Right lobe of liver (tissue), 6 donors: ENCODE data around the gene PDE10A. TPM values are rescaled to one million over a fixed set of nuclear protein-coding genes. Genes with fewer than 3 reads are reported as not detected.

ENCODE experiments used
- ATAC-seq, 4 donors: fragments of 200-7000 bp; cut with Tn5 transposase; one replicate each; pipeline ENCODE4 v1.9.1; 2020; ENCODE audit warnings: mild to moderate bottlenecking in 4 of 4, moderate library complexity in 4 of 4
- DNase-seq, 3 donors: peaks; one replicate each; pipeline ENCODE4 v3.0.0-alpha.2; 2020
- H3K27ac ChIP-seq, 3 donors: fragments of 200-600 bp; one replicate each; pipeline ENCODE4 v1.8.0; 2022
- H3K27me3 ChIP-seq, 2 donors: fragments of 200-600 bp; one replicate each; pipeline ENCODE4 v1.8.0; 2022
- H3K36me3 ChIP-seq, 4 donors: fragments of 200-600 bp; sonication (generic) in 1 of 4; one replicate each; pipeline versions ENCODE4 v1.5.1 to v1.8.0; 2017 to 2022; ENCODE audit warnings: control low read depth in 1 of 4
- H3K4me1 ChIP-seq, 4 donors: fragments of 200-600 bp; sonication (generic) in 1 of 4; one replicate each; pipeline versions ENCODE4 v1.5.1 to v1.8.0; 2017 to 2022; ENCODE audit warnings: control low read depth in 1 of 4
- H3K4me3 ChIP-seq, 3 donors: fragments of 200-600 bp; one replicate each; pipeline ENCODE4 v1.8.0; 2022
- H3K9me3 ChIP-seq, 4 donors: fragments of 200-600 bp; sonication (generic) in 1 of 4; one replicate each; pipeline versions ENCODE4 v1.5.1 to v1.8.0; 2017 to 2022; ENCODE audit warnings: control low read depth in 1 of 4
- POLR2A ChIP-seq: fragments of 450-650 bp; IDR thresholded peaks from one replicate; pipeline ENCODE4 v1.6.1; 2017; ENCODE audit warnings: antibody characterized with exemption, mild to moderate bottlenecking
- WGBS: methylation state at CpG from one replicate; pipeline ENCODE4 v1.1.6; 2018; ENCODE audit warnings: low coverage, low lambda C conversion rate; ENCODE audit not compliant: insufficient coverage; ENCODE audit errors: missing lambda C conversion rate; 5-methylcytosine and 5-hydroxymethylcytosine counted together
- intact Hi-C, 2 donors: fragments of 100-400 bp; cut with DNase I; formaldehyde crosslinking; loops; one replicate each; pipeline versions ENCODE4 v1.11.2 to v1.14.1; 2022
- total RNA-seq, 6 experiments: library from RNA; depleted of rRNA in 2 of 6; stranded (reverse); fragments of >200 nt in 2 of 6; fragmentation: NEBNext Ultra II Directional in 3 of 6; extraction: Animal tissue kit (Norgen Biotek cat#: 25700) in 3 of 6; gene quantifications; one replicate each; pipeline versions ENCODE4 v1.1.0 to v1.2.4, GENCODE V29; 2016 to 2023
- TF ChIP-seq, protein P1 (sequence below), 4 donors: fragments of 200-600 bp in 3 of 4; fragments of 450-650 bp in 1 of 4; IDR thresholded peaks; one replicate each; pipeline versions ENCODE4 v1.5.1 to v1.8.0; 2016 to 2022; ENCODE audit warnings: antibody characterized with exemption in 4 of 4, mild to moderate bottlenecking in 2 of 4
- donor health status: DM: no; HTN: yes; CAD: no.
- donor health status: DM: no; HTN: no; CAD: no.
- donor health status: DM: no; HTN: no; CAD: no.
- donor health status: DM: no; HTN: yes; CAD: no.
- donor health status: DM: no; HTN: yes; CAD: no.

PDE10A gene
- total RNA-seq, 6 experiments from 2014 or later = 0.48 to 1.5 (median 0.65) TPM

DNA sequence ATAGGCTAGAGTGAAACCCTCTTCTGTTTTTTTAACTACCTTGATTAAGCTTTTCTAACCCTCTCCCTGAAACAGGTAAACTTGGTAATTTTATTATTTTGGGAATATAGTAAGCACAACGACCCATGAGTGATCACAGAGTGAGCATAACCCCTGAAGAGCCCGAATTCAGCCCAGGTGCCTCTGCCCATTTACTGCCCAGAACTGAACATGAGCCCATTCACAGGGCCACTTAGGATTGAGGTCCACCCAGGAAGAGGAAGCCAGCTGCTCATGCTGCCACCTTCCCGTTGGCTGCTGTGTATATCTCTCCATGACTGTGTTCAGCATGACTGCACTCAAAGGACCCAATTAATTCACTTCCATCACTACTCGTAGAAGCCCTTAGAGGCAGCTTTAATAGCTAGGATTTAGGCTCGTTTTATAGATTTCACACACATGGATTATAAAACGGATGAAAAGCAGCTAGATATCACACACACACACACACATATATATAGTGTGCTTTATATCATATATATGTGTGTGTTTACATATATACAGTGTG, 8.3 kb upstream of the PDE10A start:
- no peak for TF ChIP-seq POLR2A
- TF ChIP-seq, protein P1, sequence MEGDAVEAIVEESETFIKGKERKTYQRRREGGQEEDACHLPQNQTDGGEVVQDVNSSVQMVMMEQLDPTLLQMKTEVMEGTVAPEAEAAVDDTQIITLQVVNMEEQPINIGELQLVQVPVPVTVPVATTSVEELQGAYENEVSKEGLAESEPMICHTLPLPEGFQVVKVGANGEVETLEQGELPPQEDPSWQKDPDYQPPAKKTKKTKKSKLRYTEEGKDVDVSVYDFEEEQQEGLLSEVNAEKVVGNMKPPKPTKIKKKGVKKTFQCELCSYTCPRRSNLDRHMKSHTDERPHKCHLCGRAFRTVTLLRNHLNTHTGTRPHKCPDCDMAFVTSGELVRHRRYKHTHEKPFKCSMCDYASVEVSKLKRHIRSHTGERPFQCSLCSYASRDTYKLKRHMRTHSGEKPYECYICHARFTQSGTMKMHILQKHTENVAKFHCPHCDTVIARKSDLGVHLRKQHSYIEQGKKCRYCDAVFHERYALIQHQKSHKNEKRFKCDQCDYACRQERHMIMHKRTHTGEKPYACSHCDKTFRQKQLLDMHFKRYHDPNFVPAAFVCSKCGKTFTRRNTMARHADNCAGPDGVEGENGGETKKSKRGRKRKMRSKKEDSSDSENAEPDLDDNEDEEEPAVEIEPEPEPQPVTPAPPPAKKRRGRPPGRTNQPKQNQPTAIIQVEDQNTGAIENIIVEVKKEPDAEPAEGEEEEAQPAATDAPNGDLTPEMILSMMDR (IDR thresholded peaks at IDR 0.05) = no peak
- Histone ChIP-seq H3K4me3 (no peak overlapping the region), H3K36me3 (no peaks in the 10 kb centered on the region), H3K4me1 (no peaks in the 10 kb centered on the region), H3K9me3 (no peaks in the 10 kb centered on the region), H3K27me3 (peaks cover 5 to 6% of the 10 kb centered on the region in 2 donors), H3K27ac (no peak overlapping the region)
- intact Hi-C loops = no loop called here
- ATAC-seq = no peak
- 45% methylated on average over 6 of the region's 6 CpGs for WGBS
- DNase-seq = no peak

DNA sequence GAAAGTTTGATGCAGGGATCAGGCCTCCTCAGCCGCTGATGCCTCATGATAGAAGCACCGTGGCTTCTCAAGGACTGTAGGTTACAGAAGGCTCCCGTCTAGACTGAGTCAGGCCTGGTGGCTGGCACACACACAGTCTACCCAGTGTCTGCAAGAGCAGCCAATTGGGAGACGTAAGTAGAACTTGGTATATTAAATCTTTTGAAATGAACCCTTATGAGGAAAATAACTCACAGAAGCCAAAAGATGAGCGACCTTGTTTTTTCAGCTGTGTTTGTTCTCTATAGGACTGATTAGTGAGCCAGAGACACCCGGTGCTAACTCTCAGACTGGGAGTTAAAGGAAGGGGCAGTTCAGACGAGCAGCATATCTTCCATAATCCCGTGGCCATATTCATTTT, 5.9 kb upstream of the PDE10A start:
- Histone ChIP-seq H3K4me1 (peaks cover 0 to 4% (median 0%) of the 10 kb centered on the region in 4 donors), H3K36me3 (no peaks in the 10 kb centered on the region), H3K9me3 (no peaks in the 10 kb centered on the region), H3K27ac (no peak overlapping the region), H3K27me3 (peaks cover 5 to 20% of the 10 kb centered on the region in 2 donors), H3K4me3 (no peak overlapping the region)
- ATAC-seq (no peak), DNase-seq (no peak)
- 28% methylated on average over 8 of the region's 8 CpGs for whole genome bisulfite sequencing
- TF ChIP-seq POLR2A = no peak
- TF ChIP-seq, protein P1 (IDR thresholded peaks at IDR 0.05) = no peak
- intact Hi-C loops = no loop called here

DNA sequence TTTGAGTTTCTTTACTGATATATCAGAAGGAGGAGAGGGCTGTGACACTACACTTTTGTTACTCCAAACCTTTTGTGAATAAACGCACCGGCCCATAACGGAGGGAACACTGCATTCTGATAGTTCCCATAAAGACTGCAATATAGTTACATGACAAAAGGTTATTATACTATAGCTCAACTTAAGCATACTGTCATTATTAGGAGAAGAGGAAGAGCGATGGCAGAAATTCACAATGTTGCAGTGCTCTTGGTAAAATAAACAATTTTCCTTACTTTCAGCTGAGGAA, 2.3 kb upstream of the PDE10A start:
- no peak overlapping the region for H3K27ac ChIP-seq
- no peak for ATAC-seq
- TF ChIP-seq POLR2A = no peak
- TF ChIP-seq, protein P1 (IDR thresholded peaks at IDR 0.05) = no peak
- H3K36me3 ChIP-seq = no peaks in the 10 kb centered on the region
- DNase-seq = no peak
- peaks cover 9 to 20% of the 10 kb centered on the region in 2 donors for H3K27me3 ChIP-seq
- intact Hi-C loops = no loop called here
- H3K4me3 ChIP-seq = no peak overlapping the region
- H3K9me3 ChIP-seq = no peaks in the 10 kb centered on the region
- peaks cover 0 to 23% (median 0%) of the 10 kb centered on the region in 4 donors for H3K4me1 ChIP-seq
- WGBS = 2% methylated on average over 4 of the region's 4 CpGs

DNA sequence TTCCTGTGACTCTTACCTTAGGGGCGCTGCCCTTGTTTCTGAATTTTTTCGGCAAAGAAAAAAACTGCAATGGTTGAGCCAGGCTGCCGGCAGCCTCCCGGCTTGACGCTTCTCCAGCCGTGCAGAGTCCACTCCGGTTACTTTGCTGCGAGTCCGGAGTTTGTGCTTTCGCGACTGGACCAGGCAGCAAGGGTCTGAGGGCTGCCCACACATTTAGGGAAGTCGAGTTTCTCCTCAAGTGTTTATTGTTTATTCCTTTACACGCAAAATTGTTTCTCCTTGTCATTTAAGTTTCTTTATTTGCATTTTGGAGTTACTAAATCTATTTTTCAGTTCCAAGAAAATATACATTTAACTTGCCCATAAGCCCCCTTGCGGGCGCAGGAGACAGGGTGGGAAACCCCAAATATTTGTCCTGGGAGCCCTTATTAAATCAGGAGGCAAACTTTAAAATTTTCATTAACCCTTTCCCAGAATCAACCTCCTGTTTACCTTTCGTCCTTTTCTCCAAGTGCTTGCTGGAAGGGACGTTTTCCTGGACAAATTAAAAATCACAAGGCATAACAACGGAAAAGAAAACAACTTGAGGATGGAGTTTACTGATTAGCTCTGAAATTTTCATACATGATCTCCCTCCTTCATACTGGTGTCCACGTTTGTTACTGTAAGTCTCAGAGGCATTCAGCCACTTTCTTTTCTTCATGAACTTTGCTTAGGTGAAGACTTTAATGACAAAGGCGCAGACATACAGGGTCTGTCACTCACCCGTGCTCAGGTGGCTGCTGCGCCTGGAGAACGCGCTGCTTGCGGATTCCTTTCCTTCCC, 1.7 kb upstream of the PDE10A start:
- H3K4me3 ChIP-seq = peak overlapping the region in 1 of 3 donors; percentile 46

More for the DNA sequence above, 1.7 kb upstream of the PDE10A start:
- DNase-seq (no peak), ATAC-seq (no peak)
- H3K36me3 ChIP-seq = no peaks in the 10 kb centered on the region
- intact Hi-C loops = no loop called here
- peaks cover 0 to 23% (median 0%) of the 10 kb centered on the region in 4 donors for H3K4me1 ChIP-seq
- TF ChIP-seq POLR2A = no peak
- H3K27me3 ChIP-seq = peaks cover 9 to 20% of the 10 kb centered on the region in 2 donors
- no peaks in the 10 kb centered on the region for H3K9me3 ChIP-seq
- H3K27ac ChIP-seq = no peak overlapping the region
- 2% methylated on average over 22 of the region's 25 CpGs for WGBS
